ENCODE data around the gene UBAC2. TPM values are rescaled to one million over a fixed set of nuclear protein-coding genes. Genes with fewer than 3 reads are reported as not detected.

Gene UBAC2
- total and polyA plus RNA-seq, 2 of the 4 experiments (the other 2 are of a cell fraction) = 20.8 to 36.3 TPM

- H3K4me2 ChIP-seq (ENCODE audit: low read depth, low read length) = no peak overlapping the region
- DNase-seq = no peak
- TF ChIP-seq CEBPB (IDR thresholded peaks at IDR 0.05; ENCODE audit: low read depth, low read length) (no peak), NFE2L2 (IDR thresholded peaks at IDR 0.05; ENCODE audit: low read depth, low read length) (no peak), RFX5 (IDR thresholded peaks at IDR 0.05; ENCODE audit: low read depth, low read length) (no peak), USF2 (IDR thresholded peaks at IDR 0.05; ENCODE audit: low read depth, low read length) (no peak), RAD21 (IDR thresholded peaks at IDR 0.05; ENCODE audit: low read length) (no peak), RCOR1 (IDR thresholded peaks at IDR 0.05; ENCODE audit: insufficient replicate concordance, low read length) (no peak), CHD1 (IDR thresholded peaks at IDR 0.05; ENCODE audit: low read depth, low read length) (no peak), CTCF (conservative IDR thresholded peaks at IDR 0.05; ENCODE audit: low read depth, low read length) (no peak), MAFK (IDR thresholded peaks at IDR 0.05; ENCODE audit: low read depth, low read length) (no peak), SMC3 (IDR thresholded peaks at IDR 0.05; ENCODE audit: low read depth, low read length) (no peak)
- no peaks in the 10 kb centered on the region for H4K20me1 ChIP-seq (ENCODE audit: insufficient read depth, low read length)
- H3K4me1 ChIP-seq (ENCODE audit: control insufficient read depth, insufficient read depth, low read length) = peaks cover 4% of the 10 kb centered on the region; the same call in 1 of the 2 replicates
- H3K4me3 ChIP-seq (ENCODE audit: insufficient read depth, low read depth, low read length) = no peak overlapping the region
- H2BK15ac ChIP-seq (ENCODE audit: low read depth, low read length) = no peak overlapping the region
- H4K91ac ChIP-seq (ENCODE audit: insufficient read depth, low read depth, low read length) = no peak overlapping the region
- H3K56ac ChIP-seq (ENCODE audit: extremely low read depth, insufficient read depth, low read length) = no peak overlapping the region
- no peak overlapping the region for H2BK5ac ChIP-seq (ENCODE audit: low read depth, low read length, poor library complexity, severe bottlenecking)
- ChIA-PET POLR2A (ENCODE audit: unreplicated experiment) (no interaction called here), CTCF (interaction anchor here (0.6 to 1.1 kb wide), 3 partner anchors 11 to 179 kb away, joined by 3 to 6 read pairs (median 4); no protein-coding TSS in a partner anchor)
- intact Hi-C loops (cut with micrococcal nuclease) (loop anchor here (5.0 kb wide), 1 partner anchor 55 kb away; the partner anchor contains the start of gene UBAC2), dilution Hi-C loops (cut with HindIII; ENCODE audit: low sequenced_read_pairs, unreplicated experiment) (no loop called here), in situ Hi-C loops (cut with MboI; ENCODE audit: low sequenced_read_pairs) (no loop called here)
- H3K36me3 ChIP-seq (ENCODE audit: control insufficient read depth, insufficient read depth, low read length) = peaks cover 9% of the 10 kb centered on the region
- BruUV-seq (replicated peaks) = no TSS peak
- H4K8ac ChIP-seq (ENCODE audit: low read depth in 2 of 2, low read length in 2 of 2) = no peak overlapping the region
- H3K23ac ChIP-seq (ENCODE audit: low read depth, low read length) = no peak overlapping the region
- H3K18ac ChIP-seq (ENCODE audit: low read depth, low read length) = no peak overlapping the region
- no peak overlapping the region for H2AK9ac ChIP-seq (replicated peaks; ENCODE audit: low read depth, low read length, poor library complexity)
- no CpG with 5 or more reads among the region's 2 CpGs for WGBS, 2 experiments (ENCODE audit: extremely low coverage in 2 of 2, insufficient read length in 1 of 2)
- H2AK5ac ChIP-seq (ENCODE audit: low read depth, low read length) = no peak overlapping the region
- no peak for ATAC-seq (ENCODE audit: low read depth)
- H3K9ac ChIP-seq (ENCODE audit: low read depth, low read length) = no peak overlapping the region
- no peak overlapping the region for H2BK120ac ChIP-seq (ENCODE audit: low read depth, low read length)
- H3K27ac ChIP-seq (ENCODE audit: insufficient read depth, low read length) = no peak overlapping the region
- H2AFZ ChIP-seq (replicated peaks; ENCODE audit: low read length, poor library complexity) = no peak overlapping the region
- peaks cover 3 to 4% of the 10 kb centered on the region in 2 experiments; a peak in 2 of 4 replicates for H3K79me1 ChIP-seq (ENCODE audit: low read depth in 1 of 2, low read length in 2 of 2)
- H3K4ac ChIP-seq (ENCODE audit: low read depth, low read length) = no peak overlapping the region
- no peak overlapping the region for H3K14ac ChIP-seq (replicated peaks; ENCODE audit: low read depth, low read length)
- H4K5ac ChIP-seq (ENCODE audit: low read depth, low read length) = no peak overlapping the region; the same call in 1 of the 2 replicates
- no peaks in the 10 kb centered on the region for H3K9me3 ChIP-seq (ENCODE audit: control insufficient read depth, insufficient read depth, low read length)
- H3K9me1 ChIP-seq (ENCODE audit: insufficient read depth, low read length) = peaks cover 3% of the 10 kb centered on the region; the same call in 1 of the 2 replicates
- no peak overlapping the region for H2BK20ac ChIP-seq (ENCODE audit: low read depth, low read length)
- no peaks in the 10 kb centered on the region for H3K27me3 ChIP-seq (ENCODE audit: control insufficient read depth, insufficient read depth, low read length)
Measured at GRCh38 chr13:99257291-99257690, 56.6 kb downstream of the UBAC2 start.

Data from IMR-90 (cell line).